ENCODE measurements around the gene IHH.

Gene IHH

DNA sequence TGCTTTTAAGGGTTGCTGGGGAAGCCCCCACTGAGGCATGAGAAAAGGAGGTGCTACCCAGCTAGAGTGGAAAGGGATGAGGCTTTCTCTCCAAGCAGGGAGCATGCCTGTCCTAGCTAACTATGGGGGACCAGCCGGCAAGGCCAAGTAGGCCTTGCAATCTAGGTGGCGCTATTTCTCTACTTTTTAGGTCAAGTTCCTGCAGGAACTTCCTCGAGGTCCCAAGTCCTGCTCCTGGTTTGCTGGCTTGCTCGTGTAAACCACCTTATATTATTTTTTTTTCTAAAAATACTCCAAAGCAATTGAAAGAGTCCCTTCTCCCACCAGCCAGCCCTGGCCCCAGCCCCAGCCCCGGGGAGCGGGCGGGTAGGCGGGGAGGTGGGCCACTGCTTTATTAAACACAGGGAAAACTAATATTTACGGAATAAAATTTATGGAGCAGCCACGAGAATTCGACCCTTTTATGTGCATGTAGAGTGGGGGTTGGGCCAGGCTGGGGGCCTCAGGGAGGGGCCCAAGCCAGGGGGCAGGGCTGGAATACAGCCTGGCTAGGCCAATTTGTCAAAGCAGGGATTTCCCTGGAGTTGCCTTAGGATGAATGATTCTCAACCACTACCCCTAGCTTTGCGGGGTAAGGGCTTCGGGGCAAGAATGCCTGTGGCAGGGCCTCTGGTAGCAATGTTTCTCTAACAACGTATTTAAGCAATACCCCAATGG lies 12.8 kb upstream of the IHH start:
- TF ChIP-seq, protein P1, sequence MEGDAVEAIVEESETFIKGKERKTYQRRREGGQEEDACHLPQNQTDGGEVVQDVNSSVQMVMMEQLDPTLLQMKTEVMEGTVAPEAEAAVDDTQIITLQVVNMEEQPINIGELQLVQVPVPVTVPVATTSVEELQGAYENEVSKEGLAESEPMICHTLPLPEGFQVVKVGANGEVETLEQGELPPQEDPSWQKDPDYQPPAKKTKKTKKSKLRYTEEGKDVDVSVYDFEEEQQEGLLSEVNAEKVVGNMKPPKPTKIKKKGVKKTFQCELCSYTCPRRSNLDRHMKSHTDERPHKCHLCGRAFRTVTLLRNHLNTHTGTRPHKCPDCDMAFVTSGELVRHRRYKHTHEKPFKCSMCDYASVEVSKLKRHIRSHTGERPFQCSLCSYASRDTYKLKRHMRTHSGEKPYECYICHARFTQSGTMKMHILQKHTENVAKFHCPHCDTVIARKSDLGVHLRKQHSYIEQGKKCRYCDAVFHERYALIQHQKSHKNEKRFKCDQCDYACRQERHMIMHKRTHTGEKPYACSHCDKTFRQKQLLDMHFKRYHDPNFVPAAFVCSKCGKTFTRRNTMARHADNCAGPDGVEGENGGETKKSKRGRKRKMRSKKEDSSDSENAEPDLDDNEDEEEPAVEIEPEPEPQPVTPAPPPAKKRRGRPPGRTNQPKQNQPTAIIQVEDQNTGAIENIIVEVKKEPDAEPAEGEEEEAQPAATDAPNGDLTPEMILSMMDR (conservative IDR thresholded peaks at IDR 0.05) = peak; percentile 81
- H3K27ac ChIP-seq = peak overlapping the region; percentile 76

- H3K27ac ChIP-seq = peak overlapping the region; percentile 76
- TF ChIP-seq, protein P1 (conservative IDR thresholded peaks at IDR 0.05) = no peak
These were observed 12.1 kb upstream of the IHH start for GRCh38 chr2:219072741-219073250.

DNA sequence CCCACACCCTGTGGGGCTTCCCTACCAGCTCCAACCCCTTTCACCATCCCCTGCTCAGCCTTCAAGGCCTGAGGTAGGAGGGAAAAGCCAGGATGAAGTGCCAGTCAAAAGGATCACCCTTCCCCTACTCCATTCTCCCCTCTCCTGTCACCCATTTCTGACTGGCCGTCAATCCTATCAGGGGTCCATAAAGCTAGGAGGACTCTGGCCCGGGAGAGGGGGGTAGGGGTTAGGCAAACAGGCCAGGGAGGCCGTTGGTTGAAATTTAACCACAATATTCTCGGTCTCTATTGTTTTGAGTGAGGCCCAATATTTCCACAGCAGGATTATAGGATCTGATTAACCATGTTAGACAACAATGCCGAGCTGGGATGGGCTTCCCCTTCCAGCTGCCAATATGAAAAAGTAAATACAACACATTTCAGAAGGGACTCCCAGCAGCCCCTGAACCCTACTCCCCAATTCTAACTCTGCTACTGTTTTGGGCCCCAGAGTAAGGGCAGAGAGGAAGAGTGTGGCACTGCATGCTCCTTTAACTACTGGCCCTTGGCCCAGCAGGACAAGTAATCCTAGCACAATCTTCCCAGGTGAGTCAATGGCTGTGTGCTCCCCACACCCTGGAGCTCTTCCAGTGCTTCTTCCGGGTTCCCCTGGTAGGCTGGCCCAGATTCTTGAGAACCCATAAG lies 10.6 kb upstream of the IHH start:
- peak overlapping the region; percentile 10; the same call in 1 of the 2 replicates for H3K27ac ChIP-seq
- TF ChIP-seq, protein P1 (conservative IDR thresholded peaks at IDR 0.05) = no peak

DNA sequence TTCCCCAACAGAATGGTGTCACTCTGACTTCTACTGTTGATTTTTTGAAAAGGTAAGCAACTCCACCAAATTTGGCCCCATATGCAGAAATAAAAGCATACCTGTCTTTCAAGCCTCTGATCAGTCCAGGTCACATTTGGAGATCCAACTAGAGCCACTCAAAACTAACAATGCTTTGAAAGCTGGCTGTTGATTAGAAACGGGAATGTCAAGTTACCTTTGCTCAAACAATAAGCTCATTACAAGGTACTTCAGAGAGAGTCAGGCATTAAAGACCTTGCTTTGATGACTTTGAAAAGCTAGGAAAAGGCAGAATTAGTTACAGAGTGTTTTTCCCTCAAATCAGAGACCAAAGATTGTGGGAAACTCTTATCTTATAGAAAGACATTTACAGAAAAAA lies 4.8 kb upstream of the IHH start:
- no peak overlapping the region for H3K27ac ChIP-seq

DNA sequence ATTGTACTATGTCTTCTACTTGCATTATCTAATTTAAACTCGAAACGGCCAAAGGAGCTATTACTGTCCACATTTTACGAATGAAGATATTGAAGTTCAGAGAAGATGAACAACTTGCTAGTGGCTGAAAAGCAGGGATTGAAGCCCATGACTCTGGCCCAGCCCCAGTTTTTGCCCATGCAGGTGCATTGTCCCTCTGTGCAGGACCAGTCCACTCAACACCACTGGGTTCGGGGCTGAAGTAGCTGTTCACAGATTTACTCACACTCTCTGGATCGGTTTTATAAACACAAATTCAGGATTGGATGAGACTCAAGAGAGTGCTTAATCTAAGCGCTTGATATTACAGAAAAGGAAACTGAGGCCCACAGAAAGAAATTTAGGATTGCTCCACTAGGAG lies 1.4 kb upstream of the IHH start:
- TF ChIP-seq, protein P1 (conservative IDR thresholded peaks at IDR 0.05) = no peak
- H3K27ac ChIP-seq = no peak overlapping the region

More for the DNA sequence above, 4.8 kb upstream of the IHH start:
- TF ChIP-seq, protein P1 (conservative IDR thresholded peaks at IDR 0.05) = no peak

GRCh38 chr2:219059725-219060682 lies 717 bp downstream of the IHH start:
- peak overlapping the region; percentile 84 for H3K27ac ChIP-seq

More at GRCh38 chr2:219059725-219060682, 717 bp downstream of the IHH start:
- TF ChIP-seq, protein P1 (conservative IDR thresholded peaks at IDR 0.05) = no peak

Measured in VCaP (cell line).